Endothelial cell of umbilical vein (primary cell): ENCODE results near the gene NEURL1B. TPM values are rescaled to one million over a fixed set of nuclear protein-coding genes. Genes with fewer than 3 reads are reported as not detected.

ENCODE experiments used
- BruUV-seq: library from RNA; stranded (reverse); fragments of 400-500 nt; replicated peaks from 2 replicates; lab custom pipeline; 2021; lab: Mats Ljungman, UMichigan
- CTCF ChIA-PET: fragments of 300-600, 350-600 bp; sonication (Branson Sonifier 250); formaldehyde crosslinking; loops from one replicate; lab custom pipeline; 2021; ENCODE audit warnings: antibody characterized with exemption, inconsistent platforms; lab: Charles Lee
- POLR2A ChIA-PET: fragments of 300-600, 350-600 bp; sonication (Branson Sonifier 250); formaldehyde crosslinking; loops from one replicate; lab custom pipeline; 2021; ENCODE audit warnings: antibody characterized with exemption, inconsistent platforms; lab: Charles Lee
- DNase-seq: peaks from one replicate; pipeline ENCODE4 v3.0.0-alpha.2; 2011; ENCODE audit warnings: low read depth, low spot score
- FAIRE-seq: peaks from 2 replicates; lab custom pipeline; 2011; peaks lifted over from hg19 to GRCh38; lab: Jason Lieb, UNC
- H2AFZ ChIP-seq: 2 replicates; pipeline ENCODE4 v1.6.0; 2012; ENCODE audit warnings: low read depth, low read length, control low read depth, inconsistent platforms
- H3K27ac ChIP-seq: 2 replicates; pipeline ENCODE4 v1.5.1; 2011; ENCODE audit warnings: low read depth, mild to moderate bottlenecking, control low read depth, low read length, moderate library complexity; ENCODE audit not compliant: insufficient read depth
- H3K27me3 ChIP-seq, 2 experiments: 2 replicates each; pipeline versions ENCODE4 v1.6.0 to v1.6.1; 2011; ENCODE audit warnings: low read length in 2 of 2, mixed read lengths in 1 of 2; ENCODE audit not compliant: control insufficient read depth in 2 of 2, insufficient read depth in 2 of 2
- H3K36me3 ChIP-seq, 2 experiments: 2 replicates in 1 of 2; 3 replicates in 1 of 2; pipeline ENCODE4 v1.5.1; 2011; ENCODE audit warnings: low read length in 2 of 2, mild to moderate bottlenecking in 1 of 2, moderate library complexity in 1 of 2; ENCODE audit not compliant: control insufficient read depth in 2 of 2, insufficient read depth in 2 of 2; ENCODE audit errors: extremely low read depth in 1 of 2
- H3K4me1 ChIP-seq: 3 replicates; pipeline ENCODE4 v1.5.1; 2011; ENCODE audit warnings: mild to moderate bottlenecking, low read length; ENCODE audit not compliant: control insufficient read depth, insufficient read depth; ENCODE audit errors: extremely low read depth
- H3K4me2 ChIP-seq: 2 replicates; pipeline ENCODE4 v1.6.1; 2011; ENCODE audit warnings: low read length, control low read depth, mixed read lengths; ENCODE audit not compliant: insufficient read depth
- H3K4me3 ChIP-seq, 3 experiments: fragments of 200-600 bp in 1 of 3; sonication (generic), shearing (Covaris generic) in 1 of 3; replicated peaks in 1 of 3; 2 replicates each; pipeline ENCODE4 v1.5.1; 2011 to 2016; ENCODE audit warnings: control low read depth in 3 of 3, low read length in 3 of 3, mild to moderate bottlenecking in 2 of 3, inconsistent platforms in 1 of 3, low read depth in 1 of 3, moderate library complexity in 1 of 3; ENCODE audit not compliant: insufficient read depth in 1 of 3
- H3K79me2 ChIP-seq: 2 replicates; pipeline ENCODE4 v1.6.0; 2012; ENCODE audit warnings: low read length, inconsistent platforms; ENCODE audit not compliant: control insufficient read depth, insufficient read depth
- H3K9ac ChIP-seq: replicated peaks from 2 replicates; pipeline ENCODE3; 2011; ENCODE audit warnings: low read length, control low read depth; ENCODE audit not compliant: insufficient read depth; ENCODE audit errors: extremely low read depth
- H3K9me1 ChIP-seq: replicated peaks from 3 replicates; pipeline ENCODE4 v1.6.0; 2011; ENCODE audit warnings: mild to moderate bottlenecking, low read length; ENCODE audit not compliant: control insufficient read depth, insufficient read depth; ENCODE audit errors: extremely low read depth
- H3K9me3 ChIP-seq: replicated peaks from 2 replicates; pipeline ENCODE4 v1.5.1; 2012; ENCODE audit warnings: low read length, inconsistent platforms; ENCODE audit not compliant: control insufficient read depth, insufficient read depth
- H4K20me1 ChIP-seq: replicated peaks from 2 replicates; pipeline ENCODE3; 2011; ENCODE audit warnings: mild to moderate bottlenecking, low read length; ENCODE audit not compliant: control insufficient read depth, insufficient read depth; ENCODE audit errors: extremely low read depth
- CTCF ChIP-seq, 2 donors: IDR thresholded peaks; 1 replicate in 1 of 2; 2 replicates in 1 of 2; pipeline ENCODE4 v1.5.1; 2011; ENCODE audit warnings: low read length in 2 of 2, mild to moderate bottlenecking in 2 of 2, moderate library complexity in 2 of 2, control low read depth in 1 of 2, inconsistent platforms in 1 of 2, low read depth in 1 of 2; ENCODE audit not compliant: insufficient read depth in 1 of 2; ENCODE audit errors: extremely low read depth in 1 of 2
- EZH2 ChIP-seq: IDR thresholded peaks from 2 replicates; pipeline ENCODE4 v1.6.1; 2012; ENCODE audit warnings: borderline replicate concordance, low read depth, mild to moderate bottlenecking, moderate library complexity, low read length, inconsistent platforms; ENCODE audit not compliant: severe bottlenecking
- FOS ChIP-seq: IDR thresholded peaks from 2 replicates; pipeline ENCODE4 v1.6.1; 2011; ENCODE audit warnings: mild to moderate bottlenecking, low read length, moderate library complexity, borderline replicate concordance; ENCODE audit not compliant: insufficient read depth
- GATA2 ChIP-seq: IDR thresholded peaks from 2 replicates; pipeline ENCODE4 v1.7.0; 2011; ENCODE audit warnings: low read depth, mild to moderate bottlenecking, moderate library complexity, mixed read lengths, low read length; ENCODE audit not compliant: insufficient read length, insufficient read depth
- JUN ChIP-seq: IDR thresholded peaks from 2 replicates; pipeline ENCODE4 v1.6.1; 2011; ENCODE audit warnings: borderline replicate concordance, low read depth; ENCODE audit not compliant: insufficient read length, insufficient read depth
- MAX ChIP-seq: IDR thresholded peaks from 2 replicates; pipeline ENCODE4 v1.6.1; 2011; ENCODE audit not compliant: insufficient read depth, insufficient read length
- MYC ChIP-seq: IDR thresholded peaks from one replicate; pipeline ENCODE4 v1.6.1; 2011; ENCODE audit warnings: mild to moderate bottlenecking, low read depth, low read length
- POLR2A ChIP-seq: IDR thresholded peaks from 2 replicates; pipeline ENCODE4 v1.6.1; 2012; ENCODE audit warnings: low read depth, mild to moderate bottlenecking, control low read depth, low read length
- POLR2AphosphoS5 ChIP-seq: IDR thresholded peaks from 2 replicates; pipeline ENCODE4 v1.6.1; 2012; ENCODE audit warnings: low read depth, mild to moderate bottlenecking, control low read depth, low read length, moderate library complexity; ENCODE audit not compliant: insufficient read depth
- dilution Hi-C: fragments of 300-500 bp; cut with MboI; formaldehyde crosslinking; loops from one replicate; pipeline ENCODE4 v1.15.0; 2019; ENCODE audit warnings: low sequenced_read_pairs; ENCODE audit not compliant: extremely low pct_ligation_motif_present
- intact Hi-C: fragments of 100-400 bp; cut with micrococcal nuclease; formaldehyde crosslinking; loops from one replicate; pipeline ENCODE4 v1.10.0; 2022
- polyA plus RNA-seq, 4 experiments: library from polyadenylated mRNA; depleted of rRNA in 3 of 4; stranded (reverse) in 3 of 4; unstranded in 1 of 4; fragments of >200 nt; gene quantifications; 2 replicates each; pipeline versions ENCODE4 v1.2.1 to v1.2.3, GENCODE V29; 2011 to 2012; ENCODE audit warnings: missing spikeins in 1 of 4
- total RNA-seq: library from RNA; stranded (reverse); gene quantifications from 2 replicates; pipeline ENCODE4 v1.2.3, GENCODE V29; 2021

The NEURL1B gene
- total and polyA plus RNA-seq, 2 donors (not counting 3 experiments of a cell fraction or from before 2014, with no cell fraction given) = 0.44 to 1.6 TPM

GRCh38 chr5:172671091-172671490, 30.0 kb downstream of the NEURL1B start:
- Histone ChIP-seq H3K4me1 (no peaks in the 10 kb centered on the region), H3K4me2 (no peak overlapping the region), H3K27me3 (peaks cover 0 to 4% of the 10 kb centered on the region in 2 experiments), H3K36me3 (no peaks in the 10 kb centered on the region), H2AFZ (no peak overlapping the region), H3K9me1 (no peaks in the 10 kb centered on the region), H3K9me3 (no peaks in the 10 kb centered on the region), H3K9ac (no peak overlapping the region), H3K79me2 (no peaks in the 10 kb centered on the region), H4K20me1 (no peaks in the 10 kb centered on the region), H3K27ac (no peak overlapping the region), H3K4me3 (no peak overlapping the region)
- no peak for FAIRE-seq
- dilution Hi-C loops (no loop called here), intact Hi-C loops (no loop called here)
- ChIA-PET CTCF (interaction anchor here (1.5 kb wide), 1 partner anchor 8 kb away, joined by 3 read pairs; no protein-coding TSS in a partner anchor), POLR2A (no interaction called here)
- no peak for DNase-seq
- TF ChIP-seq FOS (no peak), POLR2AphosphoS5 (no peak), POLR2A (no peak), MYC (no peak), GATA2 (no peak), CTCF (IDR thresholded peaks at IDR 0.05; ENCODE audit: extremely low read depth in 1 of 2, insufficient read depth in 1 of 2, low read depth in 1 of 2, low read length in 2 of 2) (no peak), EZH2 (no peak), JUN (no peak), MAX (no peak)
- BruUV-seq = no TSS peak
